Suprapubic skin (tissue), 4 donors: ENCODE data around the gene FDXR.

Experiments used
- CTCF ChIP-seq, 2 donors: fragments of 200-600 bp in 1 of 2; fragments of 450-650 bp in 1 of 2; sonication (generic) in 1 of 2; IDR thresholded peaks; one replicate each; pipeline ENCODE4 v1.5.1; 2016 to 2019; ENCODE audit warnings: antibody characterized with exemption in 2 of 2, mild to moderate bottlenecking in 1 of 2, moderate library complexity in 1 of 2
- EP300 ChIP-seq: sonication (generic); formaldehyde crosslinking; IDR thresholded peaks from one replicate; pipeline ENCODE4 v1.6.1; 2017; ENCODE audit warnings: antibody characterized with exemption
- POLR2A ChIP-seq, 2 donors: fragments of 450-650 bp; IDR thresholded peaks; one replicate each; pipeline ENCODE4 v1.6.1; 2017; ENCODE audit warnings: antibody characterized with exemption in 2 of 2, mild to moderate bottlenecking in 2 of 2, moderate library complexity in 2 of 2
- POLR2AphosphoS5 ChIP-seq, 3 donors: sonication (generic); formaldehyde crosslinking; IDR thresholded peaks; one replicate each; pipeline ENCODE4 v1.6.1; 2017; ENCODE audit warnings: antibody characterized with exemption in 3 of 3

DNA sequence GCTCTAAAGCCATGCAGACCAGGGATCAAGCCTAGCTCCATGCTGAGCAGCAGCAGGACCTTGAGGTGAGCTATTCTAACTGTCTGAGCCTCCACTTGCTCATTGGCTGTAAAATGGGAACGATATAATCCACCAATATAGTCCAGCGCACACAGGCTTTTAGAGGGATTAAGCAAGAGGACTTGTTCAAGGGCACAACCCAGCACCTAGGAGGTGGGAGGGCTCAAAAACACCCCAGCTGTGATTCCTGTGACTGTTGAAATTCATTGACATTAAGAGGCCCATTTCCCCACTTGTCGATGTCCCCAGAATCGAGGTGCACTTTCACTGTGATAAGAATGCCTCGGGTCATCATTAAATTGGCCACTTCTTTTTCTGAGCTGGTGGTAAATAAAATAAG, 46.1 kb upstream of the FDXR start:
- TF ChIP-seq EP300 = no peak
- no peak for TF ChIP-seq POLR2AphosphoS5 (IDR thresholded peaks at IDR 0.05)
- no peak for TF ChIP-seq CTCF (IDR thresholded peaks at IDR 0.05)
- TF ChIP-seq POLR2A (IDR thresholded peaks at IDR 0.05) = no peak
